GM21381 (cell line): Measurements from ENCODE around the gene RPS15A.
A peak's percentile ranks its signal among the peaks of the same experiment; 100 is the strongest.
"Not testable (repeated sequence)": the region's sequence is repeated elsewhere in the genome, so short reads cannot be mapped to it uniquely, and the experiment has no call there.

Source experiments
- ATAC-seq: cut with Tn5 transposase; IDR thresholded peaks from one replicate; pipeline ENCODE4 v1.9.1; 2021; ENCODE audit warnings: mild to moderate bottlenecking, moderate library complexity; ENCODE audit not compliant: unreplicated experiment

RPS15A gene

DNA sequence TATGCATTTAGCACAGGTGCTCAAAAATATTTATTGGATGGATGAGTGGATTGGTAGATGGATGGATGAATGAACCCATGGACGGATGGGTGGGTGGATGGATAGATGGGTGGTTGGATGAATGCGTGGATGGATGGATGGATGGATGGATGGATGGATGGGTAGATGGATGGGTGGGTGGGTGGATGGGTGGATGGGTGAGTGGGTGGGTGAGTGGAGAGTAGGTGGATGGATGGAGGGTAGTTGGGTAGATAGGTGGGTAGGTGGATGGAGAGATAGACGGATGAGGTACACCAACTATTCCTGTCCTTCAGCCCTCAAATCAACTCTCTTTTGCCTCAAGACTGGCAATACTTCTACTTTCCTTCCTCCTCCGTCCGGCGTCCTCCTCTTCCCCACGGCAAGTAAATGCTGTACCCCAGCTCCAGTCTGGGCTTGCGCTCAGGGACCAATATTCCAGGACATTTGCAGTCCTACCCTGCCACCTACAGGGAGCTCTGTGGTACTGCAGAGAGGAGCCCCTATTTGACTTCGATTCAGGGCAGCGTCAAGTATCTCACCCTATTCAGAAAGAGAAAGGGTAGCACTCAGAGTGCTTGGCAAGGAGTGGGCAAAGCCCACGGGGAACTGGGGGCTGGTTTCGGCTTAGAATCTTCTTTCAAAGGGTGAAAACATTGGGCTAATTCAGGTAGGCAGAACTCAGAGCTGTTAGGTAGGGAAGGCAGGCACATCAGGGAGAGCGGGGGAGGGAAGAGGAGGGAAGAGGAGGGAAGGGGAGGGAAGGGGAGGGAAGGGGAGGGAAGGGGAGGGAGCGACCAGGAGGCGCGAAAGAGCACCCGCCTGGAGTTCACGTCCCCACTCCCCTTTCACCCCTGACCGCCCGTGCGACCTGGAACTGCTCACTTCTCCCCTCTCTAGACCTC, 30.3 kb downstream of the RPS15A start:
- peak; percentile 42 for ATAC-seq

DNA sequence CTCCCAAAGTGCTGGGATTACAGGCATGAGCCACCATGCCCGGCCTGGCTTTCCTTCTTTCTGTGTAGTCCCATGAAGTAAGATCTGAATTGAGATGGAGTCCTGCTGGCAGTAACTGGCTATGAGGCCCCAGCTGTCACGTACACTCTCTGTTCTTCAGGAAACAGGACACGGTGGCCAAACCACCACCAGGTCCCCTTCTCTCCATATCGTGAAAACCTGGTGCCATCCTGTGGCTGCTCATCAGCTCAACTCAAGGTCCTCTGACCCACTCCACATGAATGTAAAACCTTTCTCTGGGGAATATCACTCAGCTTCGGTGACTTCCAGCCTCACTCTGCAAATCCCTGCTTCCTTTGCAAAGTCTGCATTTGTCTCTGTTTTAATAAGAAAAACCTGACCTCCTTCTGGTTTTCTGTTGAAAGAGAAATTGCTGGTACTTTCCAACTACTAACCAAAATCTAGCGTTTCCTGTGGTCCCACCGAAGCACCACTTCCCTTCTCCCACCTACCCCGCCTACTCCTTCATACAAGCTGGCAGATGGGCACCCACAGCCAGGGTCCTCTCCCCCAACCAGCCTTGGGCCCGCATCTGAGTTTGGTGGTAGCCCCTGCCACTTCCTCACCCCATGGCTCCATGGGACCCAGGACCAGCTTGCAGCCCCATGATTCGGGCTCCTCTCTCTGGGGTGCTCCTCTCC, 32.0 kb downstream of the RPS15A start:
- ATAC-seq: not testable (repeated sequence)

DNA sequence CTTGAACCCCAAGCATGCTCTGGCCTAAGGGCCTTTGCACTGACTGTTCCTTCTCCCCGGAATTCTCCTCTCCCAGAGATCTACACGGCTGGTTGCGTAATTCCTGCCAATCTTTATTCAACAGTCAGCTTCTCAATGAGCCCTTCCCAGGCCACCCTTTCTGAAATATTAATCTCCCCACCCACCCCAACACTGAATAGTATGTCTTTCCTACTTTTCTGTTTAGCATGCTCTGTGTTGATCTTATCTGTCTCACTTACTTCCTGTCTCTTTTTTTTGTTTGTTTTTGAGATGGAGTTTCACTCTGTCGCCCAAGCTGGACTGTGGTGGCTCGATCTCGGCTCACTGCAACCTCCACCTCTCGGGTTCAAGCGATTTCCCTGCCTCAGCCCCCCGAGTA, 33.5 kb downstream of the RPS15A start:
- not testable (repeated sequence) for ATAC-seq

DNA sequence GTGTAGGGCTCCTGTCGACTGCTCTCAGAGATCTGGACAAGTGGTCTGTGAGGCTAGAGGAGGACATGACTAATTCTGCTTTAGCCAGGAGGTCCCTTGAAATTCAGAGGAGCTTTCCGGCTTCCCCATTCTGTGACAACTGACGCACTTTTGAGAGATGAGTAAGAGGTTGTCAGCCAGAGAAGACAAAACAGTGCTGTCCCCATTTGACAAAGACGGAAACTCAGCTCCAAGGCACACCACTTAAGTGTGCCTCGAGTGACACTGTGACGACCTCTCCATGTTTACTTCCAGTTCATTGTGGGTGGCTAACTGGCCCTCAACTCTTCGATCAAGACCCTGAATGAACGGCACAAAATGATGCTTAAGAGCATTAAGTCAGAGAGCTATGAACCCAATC, 47.3 kb downstream of the RPS15A start:
- ATAC-seq: not testable (repeated sequence)

DNA sequence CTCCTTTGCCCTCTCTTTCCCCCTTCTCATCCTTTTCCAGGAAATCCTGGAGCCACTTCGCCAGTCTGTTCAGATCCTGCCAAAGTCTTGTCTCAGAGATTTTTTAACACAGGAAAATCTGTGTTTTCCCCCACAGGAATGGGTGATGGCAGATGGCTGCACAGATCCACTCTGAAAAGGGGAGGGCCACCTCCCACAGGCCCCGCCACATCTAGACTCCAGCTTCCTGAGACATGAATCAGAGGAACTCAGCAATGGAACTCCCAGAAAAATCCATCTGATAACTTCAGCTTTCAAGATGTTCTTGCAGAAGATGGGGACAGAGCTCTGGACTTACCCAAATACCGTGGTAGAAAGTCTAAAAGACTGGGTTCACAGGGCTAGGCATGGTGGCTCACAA, 50.1 kb downstream of the RPS15A start:
- not testable (repeated sequence) for ATAC-seq

DNA sequence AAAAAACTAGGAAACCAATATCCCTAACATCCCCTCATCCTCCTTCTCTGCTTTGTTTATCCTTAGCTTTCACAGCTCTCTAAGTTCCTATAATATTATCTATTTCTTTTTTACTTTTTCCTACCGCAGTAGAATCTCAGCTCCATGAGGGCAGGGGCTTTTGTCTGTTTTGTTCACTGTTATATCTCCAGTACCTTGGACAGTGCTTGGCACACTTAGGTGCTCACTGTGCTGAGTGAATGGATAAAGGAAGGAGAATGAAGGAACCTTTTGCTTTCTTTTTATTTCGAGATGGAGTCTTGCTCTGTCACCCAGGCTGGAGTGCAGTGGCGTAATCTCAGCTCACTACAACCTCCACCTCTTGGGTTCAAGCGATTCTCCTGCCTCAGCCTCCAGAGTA, 51.4 kb downstream of the RPS15A start:
- not testable (repeated sequence) for ATAC-seq

DNA sequence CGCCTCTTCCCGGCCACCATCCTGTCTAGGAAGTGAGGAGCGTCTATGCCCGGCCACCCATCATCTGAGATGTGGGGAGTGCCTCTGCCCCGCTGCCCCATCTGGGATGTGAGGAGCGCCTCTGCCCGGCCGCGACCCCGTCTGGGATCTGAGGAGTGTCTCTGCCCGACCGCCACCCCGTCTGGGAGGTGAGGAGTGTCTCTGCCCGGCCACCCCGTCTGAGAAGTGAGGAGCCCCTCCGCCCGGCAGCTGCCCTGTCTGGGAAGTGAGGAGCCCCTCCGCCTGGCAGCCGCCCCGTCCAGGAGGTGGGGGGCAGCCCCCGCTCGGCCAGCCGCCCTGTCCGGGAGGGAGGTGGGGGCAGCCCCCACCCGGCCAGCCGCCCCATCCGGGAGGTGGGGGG, 55.9 kb downstream of the RPS15A start:
- ATAC-seq: not testable (repeated sequence)
